SK-N-MC (cell line): Measurements from ENCODE around the gene PFN3.

Experiments
- EZH2 ChIP-seq: fragments of 200-600 bp; sonication (generic); IDR thresholded peaks from one replicate; pipeline ENCODE4 v1.6.1; 2017; ENCODE audit warnings: antibody characterized with exemption
- FOXP2 ChIP-seq: optimal IDR thresholded peaks from 2 replicates; pipeline ENCODE3; 2011; ENCODE audit warnings: mild to moderate bottlenecking, moderate library complexity; ENCODE audit not compliant: insufficient read depth; ENCODE audit errors: extremely low read length, control extremely low read depth
- POLR2AphosphoS5 ChIP-seq: IDR thresholded peaks from 2 replicates; pipeline ENCODE4 v1.6.1; 2012; ENCODE audit warnings: mild to moderate bottlenecking, low read depth, low read length, borderline replicate concordance

- TF ChIP-seq POLR2AphosphoS5 (no peak), EZH2 (no peak), FOXP2 (no peak)
Observed at GRCh38 chr5:177439518-177440053, 39.1 kb upstream of the PFN3 start.
